K562 (cell line): Measurements from ENCODE around the gene AGAP3. TPM values are rescaled to one million over a fixed set of nuclear protein-coding genes. Genes with fewer than 3 reads are reported as not detected.
A peak's percentile ranks its signal among the peaks of the same experiment; 100 is the strongest.

Source experiments
- ASH1L ChIP-seq: fragments of 450-650 bp; IDR thresholded peaks from 2 replicates; pipeline ENCODE4 v1.6.1; 2018; ENCODE audit warnings: borderline replicate concordance, mild to moderate bottlenecking, low read depth; ENCODE audit not compliant: partially characterized antibody
- CBX2 ChIP-seq: fragments of 200-600 bp; sonication (generic); IDR thresholded peaks from one replicate; pipeline ENCODE4 v1.6.1; 2012; ENCODE audit warnings: mild to moderate bottlenecking, low read length, inconsistent platforms; ENCODE audit not compliant: insufficient read depth, poor library complexity, severe bottlenecking
- FOXO4 ChIP-seq: fragments of 450-650 bp; formaldehyde crosslinking; IDR thresholded peaks from 2 replicates; pipeline ENCODE4 v1.4.0; 2020; ENCODE audit warnings: mild to moderate bottlenecking, moderate library complexity
- LCOR ChIP-seq: sonication (generic); formaldehyde crosslinking; IDR thresholded peaks from 2 replicates; pipeline ENCODE4 v1.8.0; 2022; ENCODE audit warnings: mild to moderate bottlenecking, missing genetic modification reagents
- MED1 ChIP-seq: sonication (generic); formaldehyde crosslinking; IDR thresholded peaks from 2 replicates; pipeline ENCODE4 v1.8.1; 2023; ENCODE audit warnings: missing genetic modification reagents, borderline replicate concordance
- MNT ChIP-seq, 2 experiments: fragments of 450-650 bp; conservative IDR thresholded peaks; 2 replicates each; pipeline ENCODE4 v1.6.1; 2017; ENCODE audit warnings: mild to moderate bottlenecking in 2 of 2, moderate library complexity in 2 of 2
- NFATC3 ChIP-seq: fragments of 450-650 bp; IDR thresholded peaks from 2 replicates; pipeline ENCODE4 v1.6.1; 2017; ENCODE audit warnings: mild to moderate bottlenecking
- POLR3G ChIP-seq: IDR thresholded peaks from 2 replicates; pipeline ENCODE4 v1.6.1; 2011; ENCODE audit not compliant: insufficient read length, insufficient replicate concordance; ENCODE audit errors: extremely low read depth
- RAD51 ChIP-seq: fragments of 450-650 bp; IDR thresholded peaks from 2 replicates; pipeline ENCODE4 v1.7.1; 2016; ENCODE audit warnings: low read depth, mild to moderate bottlenecking, borderline replicate concordance
- RBM17 ChIP-seq: fragments of 200-400 bp; formaldehyde crosslinking; IDR thresholded peaks from 2 replicates; pipeline ENCODE4 v1.6.1; 2017; ENCODE audit warnings: low read depth, mild to moderate bottlenecking, low read length, borderline replicate concordance
- RBM39 ChIP-seq: fragments of 200-400 bp; formaldehyde crosslinking; optimal IDR thresholded peaks from 2 replicates; pipeline ENCODE3; 2018; ENCODE audit warnings: low read depth, low read length
- U2AF2 ChIP-seq: fragments of 200-400 bp; formaldehyde crosslinking; optimal IDR thresholded peaks from 2 replicates; pipeline ENCODE3; 2017; ENCODE audit warnings: low read depth, mild to moderate bottlenecking, low read length
- USF2 ChIP-seq: sonication (generic); formaldehyde crosslinking; IDR thresholded peaks from 2 replicates; pipeline ENCODE4 v1.5.0; 2020; ENCODE audit warnings: missing genetic modification reagents
- VEZF1 ChIP-seq: fragments of 200-800 bp; sonication (Bioruptor generic); IDR thresholded peaks from 2 replicates; pipeline ENCODE4 v1.6.1; 2017; ENCODE audit warnings: missing genetic modification characterization, missing compliant biosample characterization
- ZBTB8A ChIP-seq: fragments of 450-650 bp; IDR thresholded peaks from 2 replicates; pipeline ENCODE4 v1.6.1; 2018; ENCODE audit warnings: mild to moderate bottlenecking, moderate library complexity; ENCODE audit not compliant: partially characterized antibody
- ZKSCAN1 ChIP-seq: fragments of 150-350 bp; IDR thresholded peaks from 2 replicates; pipeline ENCODE4 v1.6.1; 2016; ENCODE audit warnings: low read depth, low read length
- ZNF175 ChIP-seq: fragments of 200-800 bp; sonication (Bioruptor generic); IDR thresholded peaks from 2 replicates; pipeline ENCODE4 v1.6.1; 2016; ENCODE audit warnings: low read depth, mild to moderate bottlenecking, missing genetic modification characterization, missing compliant biosample characterization
- ZNF277 ChIP-seq: fragments of 250-450 bp; sonication (Bioruptor Pico); IDR thresholded peaks from 2 replicates; pipeline ENCODE4 v1.8.0; 2022; ENCODE audit warnings: inconsistent platforms, mild to moderate bottlenecking, moderate library complexity, borderline replicate concordance
- ZNF511 ChIP-seq: sonication (generic); formaldehyde crosslinking; IDR thresholded peaks from 2 replicates; pipeline ENCODE4 v1.8.0; 2022; ENCODE audit warnings: mild to moderate bottlenecking, missing genetic modification reagents
- ZSCAN32 ChIP-seq: fragments of 450-650 bp; formaldehyde crosslinking; IDR thresholded peaks from 2 replicates; pipeline ENCODE4 v1.4.0; 2020; ENCODE audit warnings: mild to moderate bottlenecking, moderate library complexity
- polyA plus RNA-seq, 8 experiments: library from polyadenylated mRNA; depleted of rRNA in 4 of 8; stranded (reverse) in 5 of 8; unstranded in 3 of 8; fragments of >200 nt; fragmentation: Nextera tagmentation in 2 of 8; fragmentation: Illumina TruSeq in 1 of 8; extraction: Ambion mirVana in 2 of 8; extraction: Trizol in 1 of 8; gene quantifications; 2 replicates each; pipeline versions ENCODE4 v1.2.1 to v1.2.3, GENCODE V29; 2011 to 2014; ENCODE audit warnings: inconsistent platforms in 1 of 8, missing spikeins in 1 of 8
- total RNA-seq, 7 experiments: library from RNA; depleted of rRNA in 6 of 7; stranded (reverse); fragments of >200 nt in 6 of 7; fragmentation: Illumina TruSeq in 2 of 7; extraction: Trizol in 2 of 7; gene quantifications; 2 replicates each; pipeline versions ENCODE4 v1.2.1 to v1.2.3, GENCODE V29; 2011 to 2021; ENCODE audit warnings: low replicate concordance in 1 of 7

AGAP3 gene
- total and polyA plus RNA-seq, 9 of the 15 experiments (the other 6 are each of a cell fraction or from before 2014, with no cell fraction given) = 3.4 to 208 (median 62.2) TPM

- TF ChIP-seq NFATC3 (no peak), LCOR (0 out of 2 replicates have a peak, but pooled peaks have one; percentile 5), ZNF175 (no peak), ASH1L (no peak), USF2 (CRISPR knock-in tag) (peak; percentile 81), ZNF511 (CRISPR knock-in tag) (no peak; the same call in 1 of the 2 replicates), RBM39 (no peak), ZNF277 (CRISPR knock-in tag) (no peak), POLR3G (no peak), ZKSCAN1 (no peak; the same call in 1 of the 2 replicates), FOXO4 (CRISPR knock-in tag) (no peak), ZSCAN32 (CRISPR knock-in tag) (no peak), VEZF1 (CRISPR knock-in tag) (peak; percentile 95), RBM17 (no peak), MED1 (CRISPR knock-in tag) (no peak), ZBTB8A (no peak), CBX2 (no peak), RAD51 (peak; percentile 62), U2AF2 (no peak), MNT (conservative IDR thresholded peaks at IDR 0.05) (no peak)
Observed at GRCh38 chr7:151083071-151083823, 3.0 kb upstream of the AGAP3 start, which contains the start of gene TMUB1 (continued).
